Measurements from ENCODE around the gene SOWAHC.

The SOWAHC gene

DNA sequence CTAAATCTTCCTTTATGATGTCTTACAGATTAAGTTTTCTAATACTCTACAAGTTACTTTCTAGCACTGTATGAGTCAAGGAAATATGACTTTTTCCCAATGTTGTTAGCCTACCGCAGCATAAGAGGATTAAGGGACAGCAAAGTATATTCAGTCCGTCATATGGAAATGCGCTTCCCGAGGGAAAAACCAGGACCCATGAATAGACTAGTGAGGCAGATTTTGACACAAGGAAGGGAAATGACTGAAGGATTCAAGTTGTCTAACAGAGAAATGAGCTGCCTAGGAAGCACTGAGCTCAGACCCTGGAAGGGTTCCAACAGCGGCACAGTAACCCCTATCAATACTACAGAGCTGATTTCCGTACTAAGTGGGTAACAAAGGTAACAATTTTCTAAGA is 12.4 kb upstream of the SOWAHC start:
- no peak overlapping the region for H3K4me3 ChIP-seq (ENCODE audit: low read length)
- H3K27me3 ChIP-seq (replicated peaks; ENCODE audit: control insufficient read depth, insufficient read depth, low read length): no peaks in the 10 kb centered on the region
- no peaks in the 10 kb centered on the region for H3K36me3 ChIP-seq (ENCODE audit: control insufficient read depth, insufficient read depth, low read length, severe bottlenecking)
- H3K9ac ChIP-seq (ENCODE audit: low read length): no peak overlapping the region
- no peak for DNase-seq (ENCODE audit: low read depth)
- H3K4me1 ChIP-seq (ENCODE audit: control insufficient read depth, insufficient read depth, low read length): peaks cover 14% of the 10 kb centered on the region
- H3K9me3 ChIP-seq (ENCODE audit: control insufficient read depth, low read length): no peaks in the 10 kb centered on the region

DNA sequence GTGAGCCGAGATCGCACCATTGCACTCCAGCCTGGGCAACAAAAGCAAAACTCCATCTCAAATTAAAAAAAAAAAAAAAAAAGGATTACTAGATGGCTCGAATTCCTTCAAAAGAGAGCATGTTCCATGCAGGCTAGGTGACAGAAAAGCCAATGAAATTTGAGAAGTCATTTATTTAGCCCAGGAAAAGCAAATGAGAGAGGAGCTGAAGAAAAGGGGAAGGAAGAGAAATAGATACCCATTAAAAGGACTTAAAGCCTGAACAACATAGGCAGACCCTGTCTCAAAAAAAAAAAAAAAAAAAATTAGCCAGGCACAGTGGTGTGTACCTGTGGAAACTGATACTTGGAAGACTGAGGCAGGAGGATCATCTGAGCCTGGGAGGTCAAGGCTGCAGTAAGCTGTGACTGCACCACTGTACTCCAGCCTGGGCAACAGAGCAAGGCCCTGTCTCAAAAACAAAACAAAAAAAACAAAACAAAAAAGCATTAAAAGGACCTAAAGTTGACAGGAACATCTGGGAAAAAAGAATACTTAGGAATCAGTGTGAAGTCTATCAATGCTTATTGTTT is 11.5 kb upstream of the SOWAHC start:
- no peaks in the 10 kb centered on the region for H3K36me3 ChIP-seq (ENCODE audit: control insufficient read depth, insufficient read depth, low read length, severe bottlenecking)
- no peaks in the 10 kb centered on the region for H3K27me3 ChIP-seq (replicated peaks; ENCODE audit: control insufficient read depth, insufficient read depth, low read length)
- H3K4me1 ChIP-seq (ENCODE audit: control insufficient read depth, insufficient read depth, low read length): peaks cover 23% of the 10 kb centered on the region
- no peaks in the 10 kb centered on the region for H3K9me3 ChIP-seq (ENCODE audit: control insufficient read depth, low read length)
- H3K9ac ChIP-seq (ENCODE audit: low read length): no peak overlapping the region
- no peak overlapping the region for H3K4me3 ChIP-seq (ENCODE audit: low read length)
- no peak for DNase-seq (ENCODE audit: low read depth)

DNA sequence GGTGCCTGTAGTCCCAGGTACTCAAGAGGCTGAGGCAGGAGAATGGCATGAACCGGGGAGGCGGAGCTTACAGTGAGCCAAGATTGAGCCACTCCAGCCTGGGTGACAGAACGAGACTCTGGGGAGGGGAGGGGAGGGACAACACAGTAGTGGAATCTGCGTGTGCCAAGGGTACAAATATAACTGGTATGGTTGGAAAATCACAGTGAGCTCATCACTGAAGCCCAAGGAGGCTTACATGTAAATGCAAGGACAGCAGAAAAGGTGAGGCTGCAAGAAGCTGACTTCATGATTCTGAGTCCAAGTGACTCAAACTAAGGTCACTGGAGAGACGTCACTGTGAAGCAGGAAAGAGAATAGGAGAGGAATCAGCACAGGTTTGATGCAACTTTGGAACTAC is 9.6 kb upstream of the SOWAHC start:
- Histone ChIP-seq H3K4me1 (ENCODE audit: control insufficient read depth, insufficient read depth, low read length) (peaks cover 39% of the 10 kb centered on the region), H3K4me3 (ENCODE audit: low read length) (no peak overlapping the region), H3K27me3 (replicated peaks; ENCODE audit: control insufficient read depth, insufficient read depth, low read length) (no peaks in the 10 kb centered on the region), H3K9ac (ENCODE audit: low read length) (no peak overlapping the region), H3K9me3 (ENCODE audit: control insufficient read depth, low read length) (no peaks in the 10 kb centered on the region), H3K36me3 (ENCODE audit: control insufficient read depth, insufficient read depth, low read length, severe bottlenecking) (no peaks in the 10 kb centered on the region)
- DNase-seq (ENCODE audit: low read depth): no peak

DNA sequence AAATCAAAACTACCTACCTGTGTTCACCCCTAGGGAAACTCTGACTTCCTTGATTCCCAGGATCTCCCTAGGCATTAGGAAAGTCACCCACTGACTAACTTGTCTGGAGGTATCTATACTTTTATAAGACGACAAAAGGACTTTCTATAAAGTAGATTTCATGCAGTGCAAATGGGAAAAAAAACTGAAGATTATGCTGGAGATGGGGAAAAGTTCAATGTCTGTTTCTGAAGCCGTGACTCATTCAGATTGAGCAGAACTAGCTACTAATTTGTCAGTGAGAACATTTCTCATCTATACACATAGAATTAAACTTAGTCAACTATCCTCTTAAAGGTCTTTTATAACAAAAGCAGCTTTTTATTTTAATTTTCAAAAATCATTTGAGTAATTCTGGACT is 6.4 kb upstream of the SOWAHC start:
- H3K36me3 ChIP-seq (ENCODE audit: control insufficient read depth, insufficient read depth, low read length, severe bottlenecking): no peaks in the 10 kb centered on the region
- no peaks in the 10 kb centered on the region for H3K9me3 ChIP-seq (ENCODE audit: control insufficient read depth, low read length)
- peak overlapping the region; percentile 58 for H3K4me3 ChIP-seq (ENCODE audit: low read length)
- DNase-seq (ENCODE audit: low read depth): peak; percentile 72
- H3K4me1 ChIP-seq (ENCODE audit: control insufficient read depth, insufficient read depth, low read length): peaks cover 49% of the 10 kb centered on the region
- peak overlapping the region; percentile 62 for H3K9ac ChIP-seq (ENCODE audit: low read length)
- H3K27me3 ChIP-seq (replicated peaks; ENCODE audit: control insufficient read depth, insufficient read depth, low read length): no peaks in the 10 kb centered on the region

DNA sequence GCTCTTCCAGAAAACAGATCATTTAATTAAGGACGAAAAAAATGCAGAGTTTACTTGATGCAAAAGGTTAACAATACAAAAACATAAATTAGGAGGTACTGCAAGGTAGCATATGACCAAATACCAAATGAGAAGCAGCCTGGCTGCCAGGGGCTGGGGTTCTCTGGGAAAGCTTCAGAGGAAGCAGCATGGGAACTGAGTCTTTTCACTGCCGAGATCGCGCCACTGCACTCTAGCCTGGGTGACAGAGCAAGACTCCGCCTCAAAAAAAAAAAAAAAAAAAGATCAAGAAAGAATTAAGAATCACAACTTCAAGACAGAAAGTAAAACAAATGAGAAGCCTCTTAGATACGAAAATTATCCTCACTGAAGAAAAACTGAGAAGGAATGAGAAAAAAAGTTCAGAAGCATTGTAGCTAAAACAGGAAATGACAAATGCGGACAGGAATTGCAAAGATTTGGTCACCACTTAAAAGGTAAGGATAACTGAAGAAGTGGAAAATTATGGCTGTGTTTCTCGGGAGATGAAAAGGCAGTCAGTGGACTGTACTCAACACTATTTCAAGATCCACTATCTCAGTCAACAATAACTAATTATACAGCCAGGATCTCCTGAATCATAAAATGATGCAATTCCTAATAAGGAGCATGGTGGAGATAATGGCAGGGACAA is 4.7 kb upstream of the SOWAHC start:
- H3K4me1 ChIP-seq (ENCODE audit: control insufficient read depth, insufficient read depth, low read length): peaks cover 49% of the 10 kb centered on the region
- DNase-seq (ENCODE audit: low read depth): peak; percentile 65
- H3K9me3 ChIP-seq (ENCODE audit: control insufficient read depth, low read length): no peaks in the 10 kb centered on the region
- H3K4me3 ChIP-seq (ENCODE audit: low read length): peak overlapping the region; percentile 35
- H3K36me3 ChIP-seq (ENCODE audit: control insufficient read depth, insufficient read depth, low read length, severe bottlenecking): no peaks in the 10 kb centered on the region
- H3K27me3 ChIP-seq (replicated peaks; ENCODE audit: control insufficient read depth, insufficient read depth, low read length): no peaks in the 10 kb centered on the region
- H3K9ac ChIP-seq (ENCODE audit: low read length): peak overlapping the region; percentile 30

DNA sequence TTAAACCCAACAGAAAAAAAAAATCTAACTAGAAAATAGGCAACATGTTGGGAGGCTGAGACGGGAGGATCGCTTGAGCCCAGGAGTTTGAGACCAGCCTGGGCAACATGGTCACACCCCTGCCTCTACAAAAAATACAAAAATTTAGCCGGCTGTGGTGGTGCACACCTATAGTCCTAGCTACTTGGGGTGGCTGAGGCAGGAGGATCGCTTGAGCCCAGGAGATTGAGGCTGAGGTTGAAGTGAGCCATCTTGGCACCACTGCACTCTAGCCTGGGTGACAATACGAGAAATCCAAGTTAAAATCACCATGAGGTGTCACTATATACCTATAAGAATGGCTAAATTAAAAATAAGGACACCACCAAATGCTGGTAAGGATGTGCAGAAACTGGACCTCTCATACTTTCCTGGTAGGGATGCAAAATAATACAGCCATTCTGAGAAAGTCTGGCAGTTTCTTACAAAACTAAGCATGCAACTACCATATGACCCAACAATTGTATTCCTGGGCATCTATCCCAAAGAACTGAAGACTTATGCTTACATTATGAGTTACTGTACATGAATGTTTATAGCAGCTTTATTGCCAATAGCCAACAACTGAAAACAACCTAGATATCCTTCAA is 2.6 kb upstream of the SOWAHC start:
- DNase-seq (ENCODE audit: low read depth): peak; percentile 87
- Histone ChIP-seq H3K9me3 (ENCODE audit: control insufficient read depth, low read length) (no peaks in the 10 kb centered on the region), H3K27me3 (replicated peaks; ENCODE audit: control insufficient read depth, insufficient read depth, low read length) (no peaks in the 10 kb centered on the region), H3K4me3 (ENCODE audit: low read length) (peak overlapping the region; percentile 92), H3K36me3 (ENCODE audit: control insufficient read depth, insufficient read depth, low read length, severe bottlenecking) (no peaks in the 10 kb centered on the region), H3K9ac (ENCODE audit: low read length) (no peak overlapping the region), H3K4me1 (ENCODE audit: control insufficient read depth, insufficient read depth, low read length) (peaks cover 59% of the 10 kb centered on the region)

DNA sequence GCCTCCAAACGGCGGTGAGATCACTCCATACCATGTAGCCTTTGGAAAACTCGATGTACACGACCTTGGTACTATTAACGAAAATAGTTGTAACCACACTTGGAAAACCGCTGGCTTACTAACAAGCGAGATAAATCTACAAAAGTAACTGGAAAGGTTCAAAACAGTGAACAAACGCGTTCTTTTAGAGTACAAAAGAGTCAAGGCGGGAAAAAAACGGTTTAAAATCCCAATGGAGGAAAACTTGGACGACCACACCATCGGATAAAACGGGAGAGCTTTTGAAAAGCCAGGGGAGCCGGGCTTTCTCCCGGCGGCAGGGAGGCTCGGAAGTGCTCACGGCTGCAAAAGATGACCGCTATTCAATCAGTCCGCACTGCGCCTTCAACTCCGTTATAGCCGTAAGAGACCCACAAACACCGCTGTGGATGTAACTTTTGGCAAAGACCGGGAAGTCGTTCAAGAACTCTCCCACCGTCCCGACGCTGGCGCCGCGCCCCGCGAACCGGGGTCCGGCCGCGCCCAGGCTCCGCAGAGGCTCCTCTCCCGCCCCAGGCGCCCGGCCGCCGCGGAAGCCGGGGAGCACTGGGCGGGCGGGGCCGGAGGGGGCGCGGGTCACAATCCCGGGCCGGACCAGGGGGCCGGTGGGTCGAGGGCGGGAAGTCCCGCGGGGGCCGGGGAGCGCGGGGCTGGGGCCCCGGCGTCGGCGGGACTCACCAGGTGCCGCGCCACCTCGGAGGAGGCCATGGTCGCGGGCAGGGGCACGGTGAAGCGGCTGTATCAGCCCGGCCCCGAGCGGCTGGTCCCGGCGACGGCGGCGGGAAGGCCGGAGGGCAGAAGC is 863 bp upstream of the SOWAHC start:
- peak; percentile 81 for DNase-seq (ENCODE audit: low read depth)
- peak overlapping the region; percentile 98 for H3K9ac ChIP-seq (ENCODE audit: low read length)
- H3K4me1 ChIP-seq (ENCODE audit: control insufficient read depth, insufficient read depth, low read length): peaks cover 51% of the 10 kb centered on the region

DNA sequence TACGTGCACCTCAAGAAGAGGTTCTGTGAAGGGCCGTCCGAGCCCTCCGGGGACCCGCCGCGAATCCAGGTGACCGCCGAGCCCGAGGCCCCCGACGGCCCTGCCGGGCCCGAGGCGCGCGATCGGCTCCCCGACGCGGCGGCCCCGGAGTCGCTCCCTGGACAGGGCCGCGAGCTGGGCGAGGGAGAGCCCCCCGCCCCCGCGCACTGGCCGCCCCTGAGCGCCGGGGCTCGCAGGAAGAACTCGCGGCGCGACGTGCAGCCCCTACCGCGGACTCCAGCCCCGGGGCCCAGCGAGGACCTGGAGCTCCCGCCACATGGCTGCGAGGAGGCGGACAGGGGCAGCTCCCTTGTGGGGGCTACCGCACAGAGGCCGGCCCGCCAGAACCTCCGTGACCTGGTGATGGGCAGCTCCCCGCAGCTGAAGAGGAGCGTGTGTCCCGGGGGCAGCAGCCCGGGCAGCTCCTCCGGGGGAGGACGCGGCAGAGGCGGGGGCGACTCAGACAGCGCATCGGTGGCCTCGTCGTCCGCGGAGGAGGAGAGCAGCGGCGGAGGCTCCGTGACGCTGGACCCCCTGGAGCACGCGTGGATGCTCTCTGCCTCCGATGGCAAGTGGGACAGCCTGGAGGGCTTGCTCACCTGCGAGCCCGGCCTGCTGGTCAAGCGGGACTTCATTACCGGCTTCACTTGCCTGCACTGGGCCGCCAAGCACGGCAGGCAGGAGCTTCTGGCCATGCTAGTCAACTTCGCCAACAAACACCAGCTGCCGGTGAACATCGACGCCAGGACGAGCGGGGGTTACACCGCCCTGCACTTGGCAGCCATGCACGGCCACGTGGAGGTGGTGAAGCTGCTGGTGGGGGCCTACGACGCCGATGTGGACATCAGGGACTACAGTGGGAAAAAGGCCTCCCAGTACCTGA is 812 bp downstream of the SOWAHC start:
- H3K9ac ChIP-seq (ENCODE audit: low read length): peak overlapping the region; percentile 82
- H3K9me3 ChIP-seq (ENCODE audit: control insufficient read depth, low read length): no peaks in the 10 kb centered on the region
- peak overlapping the region; percentile 92 for H3K4me3 ChIP-seq (ENCODE audit: low read length)
- DNase-seq (ENCODE audit: low read depth): peak; percentile 50
- no peaks in the 10 kb centered on the region for H3K36me3 ChIP-seq (ENCODE audit: control insufficient read depth, insufficient read depth, low read length, severe bottlenecking)
- H3K4me1 ChIP-seq (ENCODE audit: control insufficient read depth, insufficient read depth, low read length): peaks cover 38% of the 10 kb centered on the region
- no peaks in the 10 kb centered on the region for H3K27me3 ChIP-seq (replicated peaks; ENCODE audit: control insufficient read depth, insufficient read depth, low read length)

More for the DNA sequence above, 863 bp upstream of the SOWAHC start:
- Histone ChIP-seq H3K36me3 (ENCODE audit: control insufficient read depth, insufficient read depth, low read length, severe bottlenecking) (no peaks in the 10 kb centered on the region), H3K4me3 (ENCODE audit: low read length) (peak overlapping the region; percentile 92), H3K9me3 (ENCODE audit: control insufficient read depth, low read length) (no peaks in the 10 kb centered on the region), H3K27me3 (replicated peaks; ENCODE audit: control insufficient read depth, insufficient read depth, low read length) (no peaks in the 10 kb centered on the region)

DNA sequence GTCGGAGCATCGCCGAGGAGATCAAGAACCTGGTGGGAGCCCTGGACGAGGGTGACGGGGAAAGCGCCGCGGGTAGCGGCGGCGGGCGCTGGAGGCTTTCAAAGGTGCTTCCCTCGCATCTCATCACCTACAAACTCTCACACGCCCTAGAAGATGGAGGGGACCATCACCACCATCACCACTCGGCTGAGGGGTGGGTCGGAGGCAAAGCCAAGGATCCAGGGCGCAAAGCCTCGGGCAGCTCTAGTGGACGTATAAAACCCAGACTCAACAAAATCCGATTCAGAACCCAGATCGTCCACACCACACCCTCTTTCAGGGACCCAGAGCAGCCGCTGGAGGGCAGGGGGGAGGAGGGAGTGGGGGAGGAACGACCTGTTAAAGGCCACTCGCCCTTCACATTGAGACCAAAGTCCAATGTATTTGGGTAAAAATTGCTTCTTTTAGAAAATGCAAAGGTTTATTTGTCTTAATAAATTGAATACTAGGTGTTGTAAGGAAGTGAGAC is 1.5 kb downstream of the SOWAHC start:
- DNase-seq (ENCODE audit: low read depth): no peak
- no peaks in the 10 kb centered on the region for H3K36me3 ChIP-seq (ENCODE audit: control insufficient read depth, insufficient read depth, low read length, severe bottlenecking)
- H3K27me3 ChIP-seq (replicated peaks; ENCODE audit: control insufficient read depth, insufficient read depth, low read length): no peaks in the 10 kb centered on the region
- H3K4me3 ChIP-seq (ENCODE audit: low read length): peak overlapping the region; percentile 92
- H3K4me1 ChIP-seq (ENCODE audit: control insufficient read depth, insufficient read depth, low read length): peaks cover 38% of the 10 kb centered on the region
- peak overlapping the region; percentile 82 for H3K9ac ChIP-seq (ENCODE audit: low read length)
- H3K9me3 ChIP-seq (ENCODE audit: control insufficient read depth, low read length): no peaks in the 10 kb centered on the region

DNA sequence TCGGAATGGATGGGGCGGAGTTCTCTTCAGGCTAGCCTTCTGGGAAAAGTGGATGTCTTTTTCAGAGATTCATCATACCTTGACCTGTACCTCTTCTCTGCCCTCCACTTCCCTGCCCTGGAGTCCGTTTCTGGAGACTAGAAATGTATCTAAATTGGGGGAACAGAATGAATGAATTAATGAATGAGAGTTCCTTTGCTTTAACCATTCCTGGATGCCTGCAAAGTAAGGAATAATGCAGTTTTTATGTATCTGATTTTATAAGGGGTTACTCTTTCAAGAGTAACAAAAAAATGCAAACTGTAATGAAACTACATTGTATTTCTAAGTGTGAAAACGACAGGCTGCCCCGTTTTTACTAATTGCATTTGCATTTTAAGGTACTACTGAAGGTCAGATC is 2.0 kb downstream of the SOWAHC start:
- Histone ChIP-seq H3K9me3 (ENCODE audit: control insufficient read depth, low read length) (no peaks in the 10 kb centered on the region), H3K9ac (ENCODE audit: low read length) (peak overlapping the region; percentile 5), H3K4me1 (ENCODE audit: control insufficient read depth, insufficient read depth, low read length) (peaks cover 38% of the 10 kb centered on the region)

More for the DNA sequence above, 2.0 kb downstream of the SOWAHC start:
- Histone ChIP-seq H3K27me3 (replicated peaks; ENCODE audit: control insufficient read depth, insufficient read depth, low read length) (no peaks in the 10 kb centered on the region), H3K36me3 (ENCODE audit: control insufficient read depth, insufficient read depth, low read length, severe bottlenecking) (no peaks in the 10 kb centered on the region), H3K4me3 (ENCODE audit: low read length) (peak overlapping the region; percentile 92)
- no peak for DNase-seq (ENCODE audit: low read depth)

Measured in adipocyte (in vitro differentiated cells).